KMS-11 (cell line): ENCODE data around the gene FBXO11.
"Not testable (repeated sequence)": the region's sequence is repeated elsewhere in the genome, so short reads cannot be mapped to it uniquely, and the experiment has no call there.

Source experiments
- H2AFZ ChIP-seq: fragments of 200-600 bp; sonication (generic); 2 replicates; pipeline ENCODE4 v1.6.1; 2016; ENCODE audit warnings: antibody characterized with exemption, mixed run types, low read depth
- H3K27ac ChIP-seq: fragments of 200-600 bp; sonication (generic); 2 replicates; pipeline ENCODE4 v1.6.1; 2016; ENCODE audit warnings: mild to moderate bottlenecking, mixed run types
- H3K27me3 ChIP-seq: fragments of 200-600 bp; sonication (generic); 2 replicates; pipeline ENCODE4 v1.6.1; 2017; ENCODE audit warnings: mild to moderate bottlenecking, low read depth, mixed run types, moderate library complexity; ENCODE audit not compliant: insufficient read depth
- H3K36me3 ChIP-seq: fragments of 200-600 bp; sonication (generic); 2 replicates; pipeline ENCODE4 v1.6.1; 2017; ENCODE audit warnings: mild to moderate bottlenecking, mixed run types; ENCODE audit not compliant: insufficient read depth
- H3K4me1 ChIP-seq: fragments of 200-600 bp; sonication (generic); 2 replicates; pipeline ENCODE4 v1.6.1; 2016; ENCODE audit warnings: mild to moderate bottlenecking, low read depth, mixed run types; ENCODE audit not compliant: poor library complexity, severe bottlenecking
- H3K4me2 ChIP-seq: fragments of 200-600 bp; sonication (generic); 2 replicates; pipeline ENCODE4 v1.7.0; 2016; ENCODE audit warnings: mild to moderate bottlenecking, mixed run types
- H3K4me3 ChIP-seq: fragments of 200-600 bp; sonication (generic); IDR thresholded peaks from 2 replicates; pipeline ENCODE4 v1.6.1; 2017; ENCODE audit warnings: low read depth, low read length, mixed read lengths; ENCODE audit not compliant: insufficient read depth
- H3K79me2 ChIP-seq: fragments of 200-600 bp; sonication (generic); 2 replicates; pipeline ENCODE4 v1.6.1; 2016; ENCODE audit warnings: low read depth, mixed run types; ENCODE audit not compliant: insufficient read depth
- H3K9ac ChIP-seq: fragments of 200-600 bp; sonication (generic); 2 replicates; pipeline ENCODE4 v1.6.1; 2016; ENCODE audit warnings: mild to moderate bottlenecking, mixed run types
- H4K20me1 ChIP-seq: fragments of 200-600 bp; sonication (generic); 2 replicates; pipeline ENCODE4 v1.6.1; 2016; ENCODE audit warnings: mild to moderate bottlenecking, mixed run types; ENCODE audit not compliant: insufficient read depth
- CTCF ChIP-seq: fragments of 200-600 bp; sonication (generic); conservative IDR thresholded peaks from 2 replicates; pipeline ENCODE4 v1.6.1; 2017; ENCODE audit warnings: low read depth, mild to moderate bottlenecking, antibody characterized with exemption, low read length, moderate library complexity, mixed read lengths

The FBXO11 gene

DNA sequence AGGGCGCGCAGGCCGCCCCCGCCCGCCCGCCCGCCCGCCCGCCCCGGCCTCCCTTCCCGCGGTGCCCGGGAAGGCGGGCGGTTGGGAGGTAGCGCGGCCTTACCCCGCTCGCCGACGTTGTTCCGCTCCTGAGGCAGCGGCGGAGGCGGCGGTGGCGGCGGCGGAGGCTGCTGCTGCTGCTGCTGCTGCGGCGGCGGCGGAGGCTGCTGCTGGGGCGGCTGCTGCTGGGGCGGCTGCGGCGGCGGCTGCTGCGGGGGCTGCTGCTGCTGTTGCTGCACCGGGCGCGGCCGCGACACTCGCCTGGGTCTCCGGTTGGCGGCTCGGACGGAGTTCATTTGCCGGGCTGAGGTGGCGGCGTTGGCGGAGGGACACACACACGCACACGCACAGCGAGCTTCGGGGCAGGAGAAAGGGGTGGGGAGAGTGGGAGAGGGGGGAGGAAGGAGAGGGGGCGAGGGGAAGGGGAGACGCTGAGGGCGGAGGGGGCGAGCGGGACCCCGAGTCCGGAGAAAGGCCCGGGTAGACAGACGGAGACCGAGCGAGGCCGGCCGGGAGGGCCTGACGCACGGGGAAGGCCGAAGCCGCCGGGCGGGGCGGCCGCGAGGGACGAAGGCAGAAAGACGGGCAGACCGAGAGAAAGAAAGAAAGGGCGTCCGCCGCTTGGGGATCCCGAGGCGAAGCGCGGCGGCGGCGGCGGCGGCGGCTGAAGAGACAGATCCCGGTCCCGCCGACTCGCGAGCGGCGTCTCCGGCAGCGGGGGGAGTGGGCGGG is 727 bp downstream of the FBXO11 start:
- Histone ChIP-seq H4K20me1 (peaks cover 13% of the 10 kb centered on the region; the same call in 1 of the 2 replicates), H3K4me1 (peaks cover 25% of the 10 kb centered on the region), H3K27me3 (no peaks in the 10 kb centered on the region), H3K79me2 (peaks cover 45% of the 10 kb centered on the region), H3K36me3 (no peaks in the 10 kb centered on the region), H3K27ac (peak overlapping the region; percentile 96), H3K4me2 (0 out of 2 replicates have a peak overlapping the region, but pooled peaks have one; percentile 33), H3K9ac (peak overlapping the region; percentile 89), H3K4me3 (no peak overlapping the region), H2AFZ (peak overlapping the region; percentile 41)
- no peak for TF ChIP-seq CTCF

DNA sequence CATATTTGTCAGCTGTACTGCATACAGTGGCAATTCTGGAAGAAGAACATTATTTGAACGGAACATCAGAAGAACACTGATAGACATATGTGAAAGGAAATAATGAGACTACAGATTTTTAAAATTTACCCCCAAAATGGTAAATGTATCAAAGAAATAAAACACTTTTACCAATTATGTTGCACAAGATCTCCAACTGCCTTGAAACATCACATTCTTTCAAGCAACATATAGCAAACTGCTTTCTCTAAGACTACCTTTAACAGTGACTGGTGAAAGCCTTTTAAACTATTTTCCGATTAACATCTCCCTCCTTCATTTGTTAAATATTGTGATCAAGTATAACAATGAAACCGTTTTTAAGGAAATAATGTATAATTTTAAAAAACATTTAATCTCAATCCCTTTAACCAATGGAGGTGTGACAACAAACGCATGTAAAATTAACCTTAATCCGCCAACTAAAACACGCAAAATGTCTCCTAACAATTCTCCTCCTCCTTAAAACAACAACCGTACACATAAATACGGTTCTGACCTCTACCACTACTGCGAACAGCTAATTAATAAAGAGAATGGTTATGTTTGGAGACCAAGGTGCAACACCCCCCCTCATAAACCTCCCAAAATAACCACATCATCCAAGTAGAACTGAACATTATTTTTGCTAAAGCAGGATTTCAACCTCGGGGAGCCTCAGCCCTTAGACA is 2.4 kb downstream of the FBXO11 start:
- H3K27me3 ChIP-seq = no peaks in the 10 kb centered on the region
- H3K4me1 ChIP-seq = peaks cover 29% of the 10 kb centered on the region
- H3K79me2 ChIP-seq = peaks cover 61% of the 10 kb centered on the region
- peak overlapping the region; percentile 89 for H3K9ac ChIP-seq
- TF ChIP-seq CTCF = no peak
- H2AFZ ChIP-seq = no peak overlapping the region
- H3K36me3 ChIP-seq = no peaks in the 10 kb centered on the region
- H3K27ac ChIP-seq = peak overlapping the region; percentile 96
- H3K4me2 ChIP-seq = peak overlapping the region; percentile 64
- peak overlapping the region; percentile 55 for H3K4me3 ChIP-seq
- peaks cover 24% of the 10 kb centered on the region; the same call in 1 of the 2 replicates for H4K20me1 ChIP-seq

DNA sequence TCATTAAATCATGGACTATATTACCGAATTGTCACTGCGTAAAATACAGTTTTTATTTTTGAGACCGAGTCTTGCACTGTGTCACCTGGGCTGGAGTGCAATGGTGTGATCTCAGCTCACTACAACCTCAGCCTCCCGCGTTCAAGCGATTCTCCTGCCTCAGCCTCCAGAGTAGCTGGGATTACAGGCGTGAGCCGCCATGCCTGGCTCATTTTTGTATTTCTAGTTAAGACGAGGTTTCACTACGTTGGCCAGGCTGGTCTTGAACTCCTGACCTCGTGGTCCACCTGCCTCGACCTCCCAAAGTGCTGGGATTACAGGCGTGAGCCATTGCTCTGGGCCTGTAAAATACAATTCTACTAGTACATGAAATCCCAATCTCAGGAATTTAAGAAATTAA is 4.4 kb downstream of the FBXO11 start:
- Histone ChIP-seq H3K79me2 (peaks cover 81% of the 10 kb centered on the region), H3K4me1 (peaks cover 38% of the 10 kb centered on the region), H4K20me1 (peaks cover 28% of the 10 kb centered on the region), H3K4me2 (peak overlapping the region; percentile 64; the same call in 1 of the 2 replicates)
- H3K4me3 ChIP-seq, H3K36me3 ChIP-seq, H3K9ac ChIP-seq, H3K27me3 ChIP-seq, H2AFZ ChIP-seq, H3K27ac ChIP-seq: not testable (repeated sequence)

DNA sequence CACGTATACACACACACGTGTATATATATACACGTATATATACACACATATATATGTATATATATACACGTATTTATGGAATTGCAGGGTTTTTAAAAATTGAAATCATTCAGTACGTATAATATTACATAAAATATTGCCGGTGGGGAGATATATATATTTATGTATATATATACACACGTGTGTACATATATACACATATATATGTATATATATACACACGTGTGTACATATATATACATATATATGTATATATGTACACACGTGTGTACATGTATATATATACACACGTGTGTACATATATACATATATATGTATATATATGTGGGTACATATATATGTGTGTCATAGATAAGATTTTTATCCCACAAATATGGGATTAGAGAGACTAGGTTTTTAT is 5.4 kb downstream of the FBXO11 start:
- TF ChIP-seq CTCF = no peak
- H3K4me1 ChIP-seq = peaks cover 45% of the 10 kb centered on the region

More for the DNA sequence above, 5.4 kb downstream of the FBXO11 start:
- no peak overlapping the region for H3K4me2 ChIP-seq
- no peaks in the 10 kb centered on the region for H3K27me3 ChIP-seq
- no peak overlapping the region for H3K9ac ChIP-seq
- H3K36me3 ChIP-seq = no peaks in the 10 kb centered on the region
- H3K79me2 ChIP-seq = peaks cover 92% of the 10 kb centered on the region
- no peak overlapping the region for H2AFZ ChIP-seq
- H3K27ac ChIP-seq = no peak overlapping the region
- peaks cover 36% of the 10 kb centered on the region for H4K20me1 ChIP-seq
- no peak overlapping the region for H3K4me3 ChIP-seq
